Breast epithelium (tissue), 4 donors: ENCODE measurements around the gene PDCL3. TPM values are rescaled to one million over a fixed set of nuclear protein-coding genes. Genes with fewer than 3 reads are reported as not detected.

Source experiments
- DNase-seq, 2 donors: peaks; one replicate each; pipeline ENCODE4 v3.0.0-alpha.2; 2019; ENCODE audit warnings: low spot score in 2 of 2
- H3K27ac ChIP-seq, 2 donors: fragments of 200-600 bp; sonication (generic) in 1 of 2; one replicate each; pipeline ENCODE4 v1.5.1; 2016 to 2019; ENCODE audit warnings: mild to moderate bottlenecking in 1 of 2
- H3K27me3 ChIP-seq, 2 donors: fragments of 200-600 bp; sonication (generic) in 1 of 2; one replicate each; pipeline versions ENCODE4 v1.5.1 to v1.6.0; 2017 to 2019; ENCODE audit warnings: control low read depth in 1 of 2, mild to moderate bottlenecking in 1 of 2
- H3K36me3 ChIP-seq: fragments of 200-600 bp; one replicate; pipeline ENCODE4 v1.5.1; 2019
- H3K4me1 ChIP-seq, 2 donors: fragments of 200-600 bp; sonication (generic); one replicate each; pipeline ENCODE4 v1.5.1; 2016 to 2019; ENCODE audit warnings: control low read depth in 1 of 2
- H3K4me3 ChIP-seq, 3 donors: fragments of 200-600 bp; sonication (generic); 1 replicate in 2 of 3; 2 replicates in 1 of 3; pipeline ENCODE4 v1.5.1; 2016 to 2019; ENCODE audit warnings: mild to moderate bottlenecking in 3 of 3, moderate library complexity in 2 of 3
- H3K9me3 ChIP-seq, 2 donors: fragments of 200-600 bp; sonication (generic) in 1 of 2; one replicate each; pipeline ENCODE4 v1.5.1; 2016 to 2019; ENCODE audit warnings: control low read depth in 1 of 2
- CTCF ChIP-seq, 3 donors: fragments of 450-650 bp; IDR thresholded peaks; one replicate each; pipeline ENCODE4 v1.5.1; 2016 to 2017; ENCODE audit warnings: antibody characterized with exemption in 3 of 3, mild to moderate bottlenecking in 3 of 3, moderate library complexity in 3 of 3
- POLR2A ChIP-seq: fragments of 450-650 bp; IDR thresholded peaks from one replicate; pipeline ENCODE4 v1.6.1; 2016; ENCODE audit warnings: antibody characterized with exemption, mild to moderate bottlenecking, moderate library complexity
- POLR2AphosphoS5 ChIP-seq, 3 donors: sonication (generic); formaldehyde crosslinking; IDR thresholded peaks; one replicate each; pipeline ENCODE4 v1.6.1; 2017; ENCODE audit warnings: antibody characterized with exemption in 3 of 3
- intact Hi-C: fragments of 100-400 bp; cut with DNase I; formaldehyde crosslinking; loops from one replicate; pipeline ENCODE4 v1.15.1; 2023; ENCODE audit warnings: low total_unique reads
- total RNA-seq, 3 donors: library from RNA; depleted of rRNA; stranded (reverse); fragments of >200 nt; gene quantifications; one replicate each; pipeline ENCODE4 v1.1.0, GENCODE V29; 2016

PDCL3 gene
- total RNA-seq, 3 donors from 2014 or later, result 11.3 to 17.7 (median 14.4) TPM

- DNase-seq, result no peak
- Histone ChIP-seq H3K27me3 (no peaks in the 10 kb centered on the region), H3K4me3 (no peak overlapping the region), H3K36me3 (no peaks in the 10 kb centered on the region), H3K4me1 (no peaks in the 10 kb centered on the region), H3K27ac (no peak overlapping the region), H3K9me3 (no peaks in the 10 kb centered on the region)
- intact Hi-C loops, result loop anchor here (10.0 kb wide), 1 partner anchor 363 kb away; no protein-coding TSS in a partner anchor
- TF ChIP-seq POLR2AphosphoS5 (IDR thresholded peaks at IDR 0.05), result no peak
- TF ChIP-seq CTCF (IDR thresholded peaks at IDR 0.05), result no peak
- no peak for TF ChIP-seq POLR2A
These were observed 48.6 kb downstream of the PDCL3 start for GRCh38 chr2:100611079-100612029.

GRCh38 chr2:100612388-100613000 is 49.7 kb downstream of the PDCL3 start:
- no peak for TF ChIP-seq CTCF (IDR thresholded peaks at IDR 0.05)
- TF ChIP-seq POLR2A, result no peak
- TF ChIP-seq POLR2AphosphoS5 (IDR thresholded peaks at IDR 0.05), result no peak
- Histone ChIP-seq H3K4me3 (no peak overlapping the region), H3K27me3 (no peaks in the 10 kb centered on the region), H3K9me3 (no peaks in the 10 kb centered on the region), H3K27ac (no peak overlapping the region), H3K4me1 (no peaks in the 10 kb centered on the region), H3K36me3 (no peaks in the 10 kb centered on the region)
- intact Hi-C loops, result loop anchor here (10.0 kb wide), 1 partner anchor 362 kb away; no protein-coding TSS in a partner anchor
- DNase-seq, result no peak

GRCh38 chr2:100613719-100614118 is 50.9 kb downstream of the PDCL3 start:
- H3K27me3 ChIP-seq, result no peaks in the 10 kb centered on the region
- TF ChIP-seq POLR2A, result no peak
- no peak for DNase-seq
- intact Hi-C loops, result loop anchor here (10.0 kb wide), 1 partner anchor 361 kb away; no protein-coding TSS in a partner anchor
- no peak overlapping the region for H3K27ac ChIP-seq
- H3K9me3 ChIP-seq, result no peaks in the 10 kb centered on the region
- no peaks in the 10 kb centered on the region for H3K4me1 ChIP-seq
- H3K36me3 ChIP-seq, result no peaks in the 10 kb centered on the region
- H3K4me3 ChIP-seq, result no peak overlapping the region

- Histone ChIP-seq H3K4me3 (no peak overlapping the region), H3K4me1 (no peaks in the 10 kb centered on the region), H3K27ac (no peak overlapping the region), H3K27me3 (no peaks in the 10 kb centered on the region), H3K36me3 (no peaks in the 10 kb centered on the region), H3K9me3 (no peaks in the 10 kb centered on the region)
- no peak for DNase-seq
- TF ChIP-seq CTCF (IDR thresholded peaks at IDR 0.05), result no peak
- TF ChIP-seq POLR2A, result no peak
- no peak for TF ChIP-seq POLR2AphosphoS5 (IDR thresholded peaks at IDR 0.05)
- intact Hi-C loops, result loop anchor here (10.0 kb wide), 1 partner anchor 360 kb away; no protein-coding TSS in a partner anchor
These were observed 51.7 kb downstream of the PDCL3 start for GRCh38 chr2:100614455-100615000.

GRCh38 chr2:100615471-100615870 is 52.7 kb downstream of the PDCL3 start:
- no peak for DNase-seq
- Histone ChIP-seq H3K4me1 (no peaks in the 10 kb centered on the region), H3K4me3 (no peak overlapping the region), H3K27ac (no peak overlapping the region), H3K9me3 (no peaks in the 10 kb centered on the region), H3K27me3 (no peaks in the 10 kb centered on the region), H3K36me3 (no peaks in the 10 kb centered on the region)
- intact Hi-C loops, result loop anchor here (10.0 kb wide), 1 partner anchor 359 kb away; no protein-coding TSS in a partner anchor
- no peak for TF ChIP-seq POLR2AphosphoS5 (IDR thresholded peaks at IDR 0.05)
- TF ChIP-seq POLR2A, result no peak
- TF ChIP-seq CTCF (IDR thresholded peaks at IDR 0.05), result no peak
